Skeletal muscle tissue (tissue), 4 donors: ENCODE data around the gene MRPL22. TPM values are rescaled to one million over a fixed set of nuclear protein-coding genes. Genes with fewer than 3 reads are reported as not detected.
"Not testable (repeated sequence)": the region's sequence is repeated elsewhere in the genome, so short reads cannot be mapped to it uniquely, and the experiment has no call there.

Experiments used
- H3K27ac ChIP-seq: one replicate; pipeline ENCODE4 v1.7.0; 2013; ENCODE audit warnings: mild to moderate bottlenecking, low read depth, low read length, inconsistent platforms
- H3K27me3 ChIP-seq, 3 donors: one replicate each; pipeline ENCODE4 v1.7.0; 2013; ENCODE audit warnings: low read length in 3 of 3; ENCODE audit not compliant: control insufficient read depth in 3 of 3, insufficient read depth in 3 of 3
- H3K36me3 ChIP-seq, 3 donors: one replicate each; pipeline ENCODE4 v1.7.0; 2013; ENCODE audit warnings: low read length in 3 of 3; ENCODE audit not compliant: control insufficient read depth in 3 of 3, insufficient read depth in 3 of 3
- H3K4me1 ChIP-seq, 3 donors: one replicate each; pipeline ENCODE4 v1.7.0; 2013; ENCODE audit warnings: low read length in 3 of 3, mild to moderate bottlenecking in 3 of 3; ENCODE audit not compliant: control insufficient read depth in 3 of 3, insufficient read depth in 3 of 3
- H3K4me3 ChIP-seq, 3 donors: one replicate each; pipeline ENCODE4 v1.7.0; 2013; ENCODE audit warnings: low read length in 3 of 3
- H3K9ac ChIP-seq, 3 donors: one replicate each; pipeline ENCODE4 v1.7.0; 2013; ENCODE audit warnings: low read length in 3 of 3, mild to moderate bottlenecking in 3 of 3, moderate library complexity in 2 of 3, low read depth in 1 of 3
- H3K9me3 ChIP-seq, 3 donors: one replicate each; pipeline ENCODE4 v1.7.0; 2013; ENCODE audit warnings: low read length in 3 of 3; ENCODE audit not compliant: control insufficient read depth in 3 of 3
- total RNA-seq: library from RNA; depleted of rRNA; stranded (reverse); fragments of >200 nt; gene quantifications from one replicate; pipeline ENCODE4 v1.2.3, GENCODE V29; 2014
- donor health status: Osteomylitis.

MRPL22 gene
- total RNA-seq, 1 donor from 2014 or later, result 12.5 TPM

GRCh38 chr5:155006265-155006664 lies 65.4 kb downstream of the MRPL22 start:
- H3K9ac ChIP-seq, H3K27ac ChIP-seq, H3K9me3 ChIP-seq, H3K4me1 ChIP-seq, H3K4me3 ChIP-seq, H3K27me3 ChIP-seq, H3K36me3 ChIP-seq: not testable (repeated sequence)

GRCh38 chr5:155008669-155009068 lies 67.8 kb downstream of the MRPL22 start:
- no peak overlapping the region for H3K9ac ChIP-seq
- H3K4me1 ChIP-seq, result no peaks in the 10 kb centered on the region
- no peaks in the 10 kb centered on the region for H3K36me3 ChIP-seq
- H3K27ac ChIP-seq, result no peak overlapping the region
- no peaks in the 10 kb centered on the region for H3K27me3 ChIP-seq
- H3K9me3 ChIP-seq, result no peaks in the 10 kb centered on the region
- H3K4me3 ChIP-seq, result no peak overlapping the region

- Histone ChIP-seq H3K27ac (no peak overlapping the region), H3K27me3 (no peaks in the 10 kb centered on the region), H3K9me3 (no peaks in the 10 kb centered on the region), H3K9ac (no peak overlapping the region), H3K4me1 (no peaks in the 10 kb centered on the region), H3K36me3 (no peaks in the 10 kb centered on the region), H3K4me3 (no peak overlapping the region)
Observed at GRCh38 chr5:155010881-155011280, 70.0 kb downstream of the MRPL22 start.

GRCh38 chr5:155013526-155013925 lies 72.7 kb downstream of the MRPL22 start, which contains the start of gene KIF4B:
KIF4B (plus strand) TSS chr5:155013755; CDS start chr5:155013860, 105 bp downstream.
- Histone ChIP-seq H3K9me3 (no peaks in the 10 kb centered on the region), H3K9ac (no peak within 1 kb of the TSS), H3K27me3 (no peaks in the 10 kb centered on the region), H3K27ac (no peak within 1 kb of the TSS), H3K4me1 (no peaks in the 10 kb centered on the region), H3K4me3 (no peak within 1 kb of the TSS), H3K36me3 (no peaks in the 10 kb centered on the region)

GRCh38 chr5:155015239-155015638 lies 74.4 kb downstream of the MRPL22 start:
- Histone ChIP-seq H3K9ac (no peak overlapping the region), H3K27me3 (no peaks in the 10 kb centered on the region), H3K4me3 (no peak overlapping the region), H3K27ac (no peak overlapping the region), H3K36me3 (no peaks in the 10 kb centered on the region), H3K9me3 (no peaks in the 10 kb centered on the region), H3K4me1 (no peaks in the 10 kb centered on the region)

- no peak overlapping the region for H3K27ac ChIP-seq
- no peaks in the 10 kb centered on the region for H3K36me3 ChIP-seq
- no peaks in the 10 kb centered on the region for H3K9me3 ChIP-seq
- no peaks in the 10 kb centered on the region for H3K4me1 ChIP-seq
- H3K27me3 ChIP-seq, result no peaks in the 10 kb centered on the region
- H3K9ac ChIP-seq, result no peak overlapping the region
- H3K4me3 ChIP-seq, result no peak overlapping the region
Observed at GRCh38 chr5:155017610-155018009, 76.7 kb downstream of the MRPL22 start.

Other genes starting within 250 kb of the MRPL22 start
- gene LARP1, start 185.7 kb upstream of the MRPL22 start, total RNA-seq, result 24.0 TPM
- gene FAXDC2, start 90.5 kb upstream of the MRPL22 start, total RNA-seq, result 8.4 TPM
- 42.3 TPM for gene CNOT8, start 82.4 kb upstream of the MRPL22 start, total RNA-seq
- 18.8 TPM for gene GEMIN5, start 2.9 kb upstream of the MRPL22 start, total RNA-seq
- under 0.01 TPM for gene KIF4B, start 72.7 kb downstream of the MRPL22 start, total RNA-seq